ENCODE results near the gene NUP98.

- no peak for TF ChIP-seq EZH2 (IDR thresholded peaks at IDR 0.05)
- no peak for TF ChIP-seq POLR2AphosphoS5 (IDR thresholded peaks at IDR 0.05; ENCODE audit: borderline replicate concordance, low read depth, low read length)
- no peak for TF ChIP-seq FOXP2 (optimal IDR thresholded peaks at IDR 0.05; ENCODE audit: control extremely low read depth, extremely low read length, insufficient read depth)
These were observed 131.9 kb downstream of the NUP98 start for GRCh38 chr11:3665336-3666022.

All from SK-N-MC (cell line).